Measurements from ENCODE around the gene NFAT5.
"Not testable (repeated sequence)": the region's sequence is repeated elsewhere in the genome, so short reads cannot be mapped to it uniquely, and the experiment has no call there.

The NFAT5 gene

GRCh38 chr16:69534720-69535119, 31.0 kb upstream of the NFAT5 start:
- no peaks in the 10 kb centered on the region for H3K9me3 ChIP-seq (ENCODE audit: control insufficient read depth in 1 of 2, low read length in 2 of 2)
- no peak overlapping the region for H3K27ac ChIP-seq (ENCODE audit: low read length)
- H3K27me3 ChIP-seq (ENCODE audit: low read depth, low read length) = no peaks in the 10 kb centered on the region
- H3K4me1 ChIP-seq (ENCODE audit: control insufficient read depth in 1 of 2, insufficient read depth in 2 of 2, low read length in 2 of 2) = peaks cover 0 to 7% of the 10 kb centered on the region in 2 donors
- H3K36me3 ChIP-seq (ENCODE audit: control insufficient read depth in 1 of 2, insufficient read depth in 2 of 2, low read length in 2 of 2) = no peaks in the 10 kb centered on the region
- H3K4me3 ChIP-seq (ENCODE audit: low read depth in 1 of 2, low read length in 2 of 2) = no peak overlapping the region

- Histone ChIP-seq H3K36me3 (ENCODE audit: control insufficient read depth in 1 of 2, insufficient read depth in 2 of 2, low read length in 2 of 2) (no peaks in the 10 kb centered on the region), H3K27me3 (ENCODE audit: low read depth, low read length) (no peaks in the 10 kb centered on the region), H3K27ac (ENCODE audit: low read length) (no peak overlapping the region), H3K4me3 (ENCODE audit: low read depth in 1 of 2, low read length in 2 of 2) (no peak overlapping the region), H3K4me1 (ENCODE audit: control insufficient read depth in 1 of 2, insufficient read depth in 2 of 2, low read length in 2 of 2) (peaks cover 0 to 7% of the 10 kb centered on the region in 2 donors), H3K9me3 (ENCODE audit: control insufficient read depth in 1 of 2, low read length in 2 of 2) (no peaks in the 10 kb centered on the region)
Measured at GRCh38 chr16:69535123-69536050, 30.4 kb upstream of the NFAT5 start.

- Histone ChIP-seq H3K36me3 (ENCODE audit: control insufficient read depth in 1 of 2, insufficient read depth in 2 of 2, low read length in 2 of 2) (no peaks in the 10 kb centered on the region), H3K9me3 (ENCODE audit: control insufficient read depth in 1 of 2, low read length in 2 of 2) (no peaks in the 10 kb centered on the region), H3K27me3 (ENCODE audit: low read depth, low read length) (no peaks in the 10 kb centered on the region), H3K4me3 (ENCODE audit: low read depth in 1 of 2, low read length in 2 of 2) (no peak overlapping the region), H3K27ac (ENCODE audit: low read length) (no peak overlapping the region), H3K4me1 (ENCODE audit: control insufficient read depth in 1 of 2, insufficient read depth in 2 of 2, low read length in 2 of 2) (no peaks in the 10 kb centered on the region)
Measured at GRCh38 chr16:69537706-69538080, 28.1 kb upstream of the NFAT5 start.

GRCh38 chr16:69538808-69539207, 27.0 kb upstream of the NFAT5 start:
- H3K4me1 ChIP-seq (ENCODE audit: control insufficient read depth in 1 of 2, insufficient read depth in 2 of 2, low read length in 2 of 2) = no peaks in the 10 kb centered on the region
- no peak overlapping the region for H3K27ac ChIP-seq (ENCODE audit: low read length)
- no peak overlapping the region for H3K4me3 ChIP-seq (ENCODE audit: low read depth in 1 of 2, low read length in 2 of 2)
- no peaks in the 10 kb centered on the region for H3K27me3 ChIP-seq (ENCODE audit: low read depth, low read length)
- no peaks in the 10 kb centered on the region for H3K9me3 ChIP-seq (ENCODE audit: control insufficient read depth in 1 of 2, low read length in 2 of 2)
- H3K36me3 ChIP-seq (ENCODE audit: control insufficient read depth in 1 of 2, insufficient read depth in 2 of 2, low read length in 2 of 2) = no peaks in the 10 kb centered on the region

- Histone ChIP-seq H3K27ac (ENCODE audit: low read length) (no peak overlapping the region), H3K4me3 (ENCODE audit: low read depth in 1 of 2, low read length in 2 of 2) (no peak overlapping the region), H3K4me1 (ENCODE audit: control insufficient read depth in 1 of 2, insufficient read depth in 2 of 2, low read length in 2 of 2) (no peaks in the 10 kb centered on the region), H3K36me3 (ENCODE audit: control insufficient read depth in 1 of 2, insufficient read depth in 2 of 2, low read length in 2 of 2) (no peaks in the 10 kb centered on the region), H3K27me3 (ENCODE audit: low read depth, low read length) (no peaks in the 10 kb centered on the region), H3K9me3 (ENCODE audit: control insufficient read depth in 1 of 2, low read length in 2 of 2) (no peaks in the 10 kb centered on the region)
Measured at GRCh38 chr16:69542974-69543373, 22.8 kb upstream of the NFAT5 start.

GRCh38 chr16:69544088-69544487, 21.7 kb upstream of the NFAT5 start:
- no peaks in the 10 kb centered on the region for H3K36me3 ChIP-seq (ENCODE audit: control insufficient read depth in 1 of 2, insufficient read depth in 2 of 2, low read length in 2 of 2)
- H3K4me3 ChIP-seq (ENCODE audit: low read depth in 1 of 2, low read length in 2 of 2) = no peak overlapping the region
- H3K27me3 ChIP-seq (ENCODE audit: low read depth, low read length) = no peaks in the 10 kb centered on the region
- H3K27ac ChIP-seq (ENCODE audit: low read length) = no peak overlapping the region
- H3K9me3 ChIP-seq (ENCODE audit: control insufficient read depth in 1 of 2, low read length in 2 of 2) = no peaks in the 10 kb centered on the region
- no peaks in the 10 kb centered on the region for H3K4me1 ChIP-seq (ENCODE audit: control insufficient read depth in 1 of 2, insufficient read depth in 2 of 2, low read length in 2 of 2)

GRCh38 chr16:69546663-69547062, 19.1 kb upstream of the NFAT5 start:
- H3K9me3 ChIP-seq (ENCODE audit: control insufficient read depth in 1 of 2, low read length in 2 of 2); H3K4me3 ChIP-seq (ENCODE audit: low read depth in 1 of 2, low read length in 2 of 2); H3K27me3 ChIP-seq (ENCODE audit: low read depth, low read length); H3K36me3 ChIP-seq (ENCODE audit: control insufficient read depth in 1 of 2, insufficient read depth in 2 of 2, low read length in 2 of 2); H3K4me1 ChIP-seq (ENCODE audit: control insufficient read depth in 1 of 2, insufficient read depth in 2 of 2, low read length in 2 of 2); H3K27ac ChIP-seq (ENCODE audit: low read length): not testable (repeated sequence)

GRCh38 chr16:69553332-69553731, 12.4 kb upstream of the NFAT5 start:
- Histone ChIP-seq H3K27ac (ENCODE audit: low read length) (no peak overlapping the region), H3K27me3 (ENCODE audit: low read depth, low read length) (no peaks in the 10 kb centered on the region), H3K4me3 (ENCODE audit: low read depth in 1 of 2, low read length in 2 of 2) (no peak overlapping the region)

GRCh38 chr16:69554495-69554894, 11.3 kb upstream of the NFAT5 start:
- H3K36me3 ChIP-seq (ENCODE audit: control insufficient read depth in 1 of 2, insufficient read depth in 2 of 2, low read length in 2 of 2) = no peaks in the 10 kb centered on the region
- H3K4me1 ChIP-seq (ENCODE audit: control insufficient read depth in 1 of 2, insufficient read depth in 2 of 2, low read length in 2 of 2) = no peaks in the 10 kb centered on the region
- H3K27me3 ChIP-seq (ENCODE audit: low read depth, low read length) = no peaks in the 10 kb centered on the region
- H3K27ac ChIP-seq (ENCODE audit: low read length) = no peak overlapping the region
- no peaks in the 10 kb centered on the region for H3K9me3 ChIP-seq (ENCODE audit: control insufficient read depth in 1 of 2, low read length in 2 of 2)
- H3K4me3 ChIP-seq (ENCODE audit: low read depth in 1 of 2, low read length in 2 of 2) = no peak overlapping the region

More at GRCh38 chr16:69553332-69553731, 12.4 kb upstream of the NFAT5 start:
- no peaks in the 10 kb centered on the region for H3K36me3 ChIP-seq (ENCODE audit: control insufficient read depth in 1 of 2, insufficient read depth in 2 of 2, low read length in 2 of 2)
- no peaks in the 10 kb centered on the region for H3K4me1 ChIP-seq (ENCODE audit: control insufficient read depth in 1 of 2, insufficient read depth in 2 of 2, low read length in 2 of 2)
- no peaks in the 10 kb centered on the region for H3K9me3 ChIP-seq (ENCODE audit: control insufficient read depth in 1 of 2, low read length in 2 of 2)

- no peaks in the 10 kb centered on the region for H3K27me3 ChIP-seq (ENCODE audit: low read depth, low read length)
- no peaks in the 10 kb centered on the region for H3K36me3 ChIP-seq (ENCODE audit: control insufficient read depth in 1 of 2, insufficient read depth in 2 of 2, low read length in 2 of 2)
- H3K9me3 ChIP-seq (ENCODE audit: control insufficient read depth in 1 of 2, low read length in 2 of 2) = no peaks in the 10 kb centered on the region
- no peak overlapping the region for H3K27ac ChIP-seq (ENCODE audit: low read length)
- no peaks in the 10 kb centered on the region for H3K4me1 ChIP-seq (ENCODE audit: control insufficient read depth in 1 of 2, insufficient read depth in 2 of 2, low read length in 2 of 2)
- no peak overlapping the region for H3K4me3 ChIP-seq (ENCODE audit: low read depth in 1 of 2, low read length in 2 of 2)
Measured at GRCh38 chr16:69555437-69555836, 10.3 kb upstream of the NFAT5 start.

- Histone ChIP-seq H3K9me3 (ENCODE audit: control insufficient read depth in 1 of 2, low read length in 2 of 2) (no peaks in the 10 kb centered on the region), H3K27ac (ENCODE audit: low read length) (no peak overlapping the region), H3K36me3 (ENCODE audit: control insufficient read depth in 1 of 2, insufficient read depth in 2 of 2, low read length in 2 of 2) (no peaks in the 10 kb centered on the region), H3K4me3 (ENCODE audit: low read depth in 1 of 2, low read length in 2 of 2) (no peak overlapping the region), H3K27me3 (ENCODE audit: low read depth, low read length) (no peaks in the 10 kb centered on the region), H3K4me1 (ENCODE audit: control insufficient read depth in 1 of 2, insufficient read depth in 2 of 2, low read length in 2 of 2) (no peaks in the 10 kb centered on the region)
Measured at GRCh38 chr16:69555867-69556266, 9.9 kb upstream of the NFAT5 start.

GRCh38 chr16:69559164-69559563, 6.6 kb upstream of the NFAT5 start:
- Histone ChIP-seq H3K9me3 (ENCODE audit: control insufficient read depth in 1 of 2, low read length in 2 of 2) (no peaks in the 10 kb centered on the region), H3K4me3 (ENCODE audit: low read depth in 1 of 2, low read length in 2 of 2) (no peak overlapping the region), H3K27ac (ENCODE audit: low read length) (no peak overlapping the region), H3K36me3 (ENCODE audit: control insufficient read depth in 1 of 2, insufficient read depth in 2 of 2, low read length in 2 of 2) (no peaks in the 10 kb centered on the region), H3K4me1 (ENCODE audit: control insufficient read depth in 1 of 2, insufficient read depth in 2 of 2, low read length in 2 of 2) (peaks cover 0 to under 1% of the 10 kb centered on the region in 2 donors), H3K27me3 (ENCODE audit: low read depth, low read length) (no peaks in the 10 kb centered on the region)
